ENCODE data around the gene SYTL3.

GRCh38 chr6:158603261-158604047 lies 46.4 kb upstream of the SYTL3 start:
- TF ChIP-seq CTCF (conservative IDR thresholded peaks at IDR 0.05) = no peak
- TF ChIP-seq EZH2 (IDR thresholded peaks at IDR 0.05; ENCODE audit: low read depth) = no peak
